ENCODE data around the gene CYGB. TPM values are rescaled to one million over a fixed set of nuclear protein-coding genes. Genes with fewer than 3 reads are reported as not detected.
A peak's percentile ranks its signal among the peaks of the same experiment; 100 is the strongest.

CYGB gene
- total and polyA plus RNA-seq, 2 of the 13 experiments (the other 11 are each of a cell fraction or from before 2014, with no cell fraction given), result 18.9 to 27.1 TPM

- no peak for TF ChIP-seq MYPOP (CRISPR knock-in tag; IDR thresholded peaks at IDR 0.05)
- TF ChIP-seq SMYD3 (CRISPR knock-in tag; IDR thresholded peaks at IDR 0.05), result 0 out of 2 replicates have a peak, but pooled peaks have one; percentile 40
- TF ChIP-seq ZNF142 (CRISPR knock-in tag; IDR thresholded peaks at IDR 0.05), result no peak
- TF ChIP-seq ZSCAN20 (CRISPR knock-in tag; IDR thresholded peaks at IDR 0.05; ENCODE audit: borderline replicate concordance), result 0 out of 2 replicates have a peak, but pooled peaks have one; percentile 44
- no peak for TF ChIP-seq HOXA7 (CRISPR knock-in tag; IDR thresholded peaks at IDR 0.05)
- no peak for TF ChIP-seq PCBP2 (optimal IDR thresholded peaks at IDR 0.05; ENCODE audit: low read depth, low read length, poor library complexity, severe bottlenecking)
- TF ChIP-seq ZNF335 (CRISPR knock-in tag; IDR thresholded peaks at IDR 0.05), result peak; percentile 78; the same call in 1 of the 2 replicates
- TF ChIP-seq RFX5 (IDR thresholded peaks at IDR 0.05; ENCODE audit: low read depth, low read length), result no peak
- peak; percentile 55 for TF ChIP-seq ASH2L (IDR thresholded peaks at IDR 0.05; ENCODE audit: insufficient read length, low read depth, low read length)
- no peak for TF ChIP-seq RARG (CRISPR knock-in tag; IDR thresholded peaks at IDR 0.05; ENCODE audit: low read depth)
- TF ChIP-seq GTF2F1 (IDR thresholded peaks at IDR 0.05; ENCODE audit: low read length), result no peak
- TF ChIP-seq TSC22D2 (CRISPR knock-in tag; IDR thresholded peaks at IDR 0.05; ENCODE audit: borderline replicate concordance), result no peak
- peak; percentile 67; the same call in 1 of the 2 replicates for TF ChIP-seq BORCS8-MEF2B (CRISPR knock-in tag; IDR thresholded peaks at IDR 0.05)
- no peak for TF ChIP-seq NFRKB (IDR thresholded peaks at IDR 0.05)
- peak; percentile 72; the same call in 1 of the 2 replicates for TF ChIP-seq ETV6 (CRISPR knock-in tag; conservative IDR thresholded peaks at IDR 0.05)
- no peak for TF ChIP-seq ZNF34 (CRISPR knock-in tag; IDR thresholded peaks at IDR 0.05; ENCODE audit: borderline replicate concordance)
- TF ChIP-seq ZNF616 (CRISPR knock-in tag; IDR thresholded peaks at IDR 0.05; ENCODE audit: low read depth), result no peak
- TF ChIP-seq ZNF558 (CRISPR knock-in tag; IDR thresholded peaks at IDR 0.05; ENCODE audit: borderline replicate concordance), result no peak
- no peak for TF ChIP-seq KLF15 (CRISPR knock-in tag; IDR thresholded peaks at IDR 0.05; ENCODE audit: borderline replicate concordance)
- peak; percentile 62; the same call in 1 of the 2 replicates for TF ChIP-seq ZNF691 (CRISPR knock-in tag; IDR thresholded peaks at IDR 0.05; ENCODE audit: borderline replicate concordance, low read depth)
- TF ChIP-seq ZBTB2 (CRISPR knock-in tag; IDR thresholded peaks at IDR 0.05; ENCODE audit: low read depth), result no peak
- no peak for TF ChIP-seq BRD4 (CRISPR knock-in tag; IDR thresholded peaks at IDR 0.05)
- peak; percentile 90 for TF ChIP-seq ZNF124 (CRISPR knock-in tag; IDR thresholded peaks at IDR 0.05)
Observed at GRCh38 chr17:76499267-76499667, 38.2 kb downstream of the CYGB start (continued).
